HG02588 (cell line): ENCODE results near the gene NOVA1.
"Not testable (repeated sequence)": the region's sequence is repeated elsewhere in the genome, so short reads cannot be mapped to it uniquely, and the experiment has no call there.

Experiments used
- ATAC-seq: cut with Tn5 transposase; IDR thresholded peaks from one replicate; pipeline ENCODE4 v1.9.1; 2021; ENCODE audit warnings: mild to moderate bottlenecking, moderate library complexity; ENCODE audit not compliant: unreplicated experiment

Gene NOVA1, protein sequence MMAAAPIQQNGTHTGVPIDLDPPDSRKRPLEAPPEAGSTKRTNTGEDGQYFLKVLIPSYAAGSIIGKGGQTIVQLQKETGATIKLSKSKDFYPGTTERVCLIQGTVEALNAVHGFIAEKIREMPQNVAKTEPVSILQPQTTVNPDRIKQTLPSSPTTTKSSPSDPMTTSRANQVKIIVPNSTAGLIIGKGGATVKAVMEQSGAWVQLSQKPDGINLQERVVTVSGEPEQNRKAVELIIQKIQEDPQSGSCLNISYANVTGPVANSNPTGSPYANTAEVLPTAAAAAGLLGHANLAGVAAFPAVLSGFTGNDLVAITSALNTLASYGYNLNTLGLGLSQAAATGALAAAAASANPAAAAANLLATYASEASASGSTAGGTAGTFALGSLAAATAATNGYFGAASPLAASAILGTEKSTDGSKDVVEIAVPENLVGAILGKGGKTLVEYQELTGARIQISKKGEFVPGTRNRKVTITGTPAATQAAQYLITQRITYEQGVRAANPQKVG

DNA sequence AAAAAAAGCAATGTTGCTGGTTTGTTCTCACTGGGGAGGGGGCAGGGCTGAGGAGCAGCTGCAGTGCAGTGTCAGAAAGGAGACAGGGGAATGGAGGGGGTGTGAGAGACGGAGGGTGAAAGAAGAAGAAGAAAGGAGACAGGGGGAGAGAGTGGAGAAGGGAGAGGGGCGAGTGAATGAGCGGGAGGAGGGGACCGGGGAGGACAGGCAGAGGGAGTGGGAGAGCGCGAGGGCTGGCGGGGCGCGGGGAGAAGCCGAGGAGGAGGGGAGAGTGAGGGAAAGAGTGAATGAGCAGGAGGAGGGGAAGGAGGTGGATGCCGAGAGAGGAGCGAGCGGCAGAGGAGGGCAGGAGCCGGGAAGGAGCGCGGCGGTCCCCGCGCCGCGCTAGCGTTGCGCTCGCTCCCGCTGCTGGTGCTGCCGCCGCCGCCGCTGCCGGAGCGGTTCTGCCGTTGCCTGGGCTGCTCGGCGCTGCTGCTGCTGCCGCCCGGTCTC is at the start of gene NOVA1:
Gene NOVA1, minus strand, starts transcription at position 445 of the 492 bp plus-strand sequence. CDS start 597 bp downstream, outside the sequence.
- ATAC-seq = no peak

DNA sequence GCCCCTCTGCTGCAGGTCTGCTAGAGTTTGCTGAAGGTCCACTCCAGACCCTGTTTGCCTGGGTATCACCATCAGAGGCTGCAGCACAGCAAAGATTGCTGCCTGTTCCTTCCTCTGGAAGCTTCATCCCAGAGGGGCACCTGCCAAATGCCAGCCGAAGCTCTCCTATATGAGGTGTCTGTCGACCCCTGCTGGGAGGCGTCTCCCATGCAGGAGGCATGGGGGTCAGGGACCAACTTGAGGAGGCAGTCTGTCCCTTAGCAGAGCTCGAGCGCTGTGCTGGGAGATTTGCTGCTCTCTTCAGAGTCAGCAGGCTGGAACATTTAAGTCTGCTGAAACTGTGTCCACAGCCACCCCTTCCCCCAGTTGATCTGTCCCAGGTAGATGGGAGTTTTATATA is 47.2 kb upstream of the NOVA1 start:
- ATAC-seq = not testable (repeated sequence)

DNA sequence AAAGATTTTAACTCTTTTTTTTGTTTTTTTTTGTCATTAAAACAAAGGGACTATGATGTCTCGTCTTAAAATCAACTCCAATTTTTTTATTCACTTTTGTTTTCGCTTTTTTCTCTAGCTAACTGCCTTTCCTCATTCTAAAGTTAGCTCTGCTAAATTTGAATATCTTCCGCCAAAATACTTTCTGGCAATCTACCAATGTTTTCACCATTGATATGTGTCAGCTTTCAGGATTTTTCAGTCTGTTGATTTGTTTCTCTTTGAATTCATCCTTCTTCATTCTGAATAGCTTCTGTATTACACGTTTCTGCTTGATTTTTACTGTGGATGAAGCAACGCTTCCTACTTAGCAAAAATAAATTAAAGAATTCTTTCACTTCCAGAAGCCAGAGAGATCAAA is 38.7 kb upstream of the NOVA1 start:
- no peak for ATAC-seq

DNA sequence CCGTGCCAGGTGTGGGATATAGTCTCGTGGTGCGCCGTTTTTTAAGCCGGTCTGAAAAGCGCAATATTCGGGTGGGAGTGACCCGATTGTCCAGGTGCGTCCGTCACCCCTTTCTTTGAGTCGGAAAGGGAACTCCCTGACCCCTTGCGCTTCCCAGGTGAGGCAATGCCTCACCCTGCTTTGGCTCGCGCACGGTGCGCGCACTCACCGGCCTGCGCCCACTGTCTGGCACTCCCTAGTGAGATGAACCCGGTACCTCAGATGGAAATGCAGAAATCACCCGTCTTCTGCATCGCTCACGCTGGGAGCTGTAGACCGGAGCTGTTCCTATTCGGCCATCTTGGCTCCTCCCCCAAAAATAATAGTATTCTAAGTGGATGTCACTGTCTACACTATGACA is 37.1 kb upstream of the NOVA1 start:
- not testable (repeated sequence) for ATAC-seq

DNA sequence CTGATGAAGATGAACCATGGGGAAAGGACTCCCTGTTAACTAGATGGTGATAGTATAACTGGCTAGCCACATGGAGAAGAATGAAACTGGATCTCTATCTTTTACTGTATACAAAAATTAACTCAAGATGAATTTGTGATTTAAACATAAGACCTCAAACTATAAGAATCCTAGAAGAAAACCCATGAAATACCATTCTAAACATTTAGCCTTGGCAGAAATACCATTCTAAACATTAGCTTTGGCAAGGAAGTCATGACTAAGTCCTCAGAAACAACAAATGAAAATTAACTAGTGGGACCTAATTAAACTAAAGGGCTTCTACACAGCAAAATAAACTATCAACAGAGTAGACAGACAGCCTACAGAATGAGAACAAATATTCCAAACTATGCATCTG is 28.4 kb upstream of the NOVA1 start:
- ATAC-seq = no peak

DNA sequence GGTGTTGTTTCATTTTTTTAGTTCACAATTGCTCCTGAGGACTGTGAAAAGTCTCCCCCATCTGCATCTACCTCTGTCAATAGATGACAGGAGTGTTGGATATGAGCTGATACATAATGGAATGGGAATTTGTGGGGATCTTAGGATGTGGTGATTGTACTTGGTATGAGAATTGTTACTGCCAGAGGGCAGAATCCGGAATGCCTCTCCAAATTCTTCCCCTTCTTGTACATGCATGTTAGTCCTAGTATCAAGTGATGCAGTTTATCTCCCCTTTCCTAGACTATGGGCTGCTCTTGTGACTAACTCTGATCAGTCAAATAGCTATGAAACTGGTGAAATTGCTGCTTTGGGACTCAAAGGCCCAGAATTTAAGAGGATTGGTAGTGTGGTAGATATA is 24.8 kb upstream of the NOVA1 start:
- no peak for ATAC-seq

DNA sequence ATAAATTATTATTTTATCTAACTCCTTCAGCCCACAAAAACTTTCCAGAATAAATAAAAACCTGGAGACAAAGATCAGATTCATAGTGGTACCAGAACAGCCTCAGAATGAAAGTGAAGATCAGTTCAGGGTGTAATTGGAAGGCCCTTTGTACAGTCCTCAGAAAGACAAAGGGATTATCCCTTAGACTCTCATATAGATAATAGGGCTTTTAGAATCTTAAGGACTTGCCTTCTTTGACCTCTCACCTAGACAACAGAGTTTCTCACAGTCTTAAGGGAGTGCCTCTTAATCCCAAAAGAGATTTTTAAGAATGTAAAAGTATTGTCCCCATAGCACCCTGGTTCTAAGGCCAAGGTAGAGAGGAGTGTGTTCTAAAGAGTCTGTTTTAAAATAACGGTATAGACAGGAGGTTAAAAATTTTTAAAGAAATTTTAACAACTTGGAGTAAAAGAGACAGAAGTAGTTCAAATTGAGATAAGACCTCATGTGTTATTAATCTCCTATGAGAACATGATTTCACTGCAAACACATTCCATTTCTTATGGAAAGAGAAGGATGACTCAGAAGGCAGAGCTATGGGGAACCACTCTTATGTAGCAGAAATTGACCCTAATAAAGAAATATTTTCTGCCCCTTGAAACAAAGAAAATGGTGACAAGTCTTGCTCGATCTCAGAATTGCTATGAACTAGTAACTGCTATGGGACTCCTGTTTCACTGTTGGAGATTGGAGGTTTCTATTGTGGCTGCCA is 24.2 kb upstream of the NOVA1 start:
- no peak for ATAC-seq

DNA sequence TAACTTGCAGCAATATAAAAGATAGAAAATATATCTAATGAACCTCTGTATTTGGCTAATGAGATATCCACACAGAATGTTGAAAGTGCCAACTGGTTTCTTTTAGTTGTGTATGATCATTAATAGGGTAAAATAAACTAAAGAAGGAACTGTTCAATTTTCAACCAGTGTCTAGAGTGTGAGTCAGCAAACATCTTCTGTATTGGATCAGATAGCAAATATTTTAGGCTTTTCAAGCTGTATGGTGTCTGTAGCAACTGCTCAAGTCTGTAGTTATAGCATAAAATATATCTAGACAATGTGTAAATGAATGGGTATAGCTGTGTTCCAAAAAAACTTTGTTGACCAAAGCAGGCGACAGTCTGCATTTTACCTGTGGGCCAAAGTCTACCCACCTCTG is 23.5 kb upstream of the NOVA1 start:
- no peak for ATAC-seq

DNA sequence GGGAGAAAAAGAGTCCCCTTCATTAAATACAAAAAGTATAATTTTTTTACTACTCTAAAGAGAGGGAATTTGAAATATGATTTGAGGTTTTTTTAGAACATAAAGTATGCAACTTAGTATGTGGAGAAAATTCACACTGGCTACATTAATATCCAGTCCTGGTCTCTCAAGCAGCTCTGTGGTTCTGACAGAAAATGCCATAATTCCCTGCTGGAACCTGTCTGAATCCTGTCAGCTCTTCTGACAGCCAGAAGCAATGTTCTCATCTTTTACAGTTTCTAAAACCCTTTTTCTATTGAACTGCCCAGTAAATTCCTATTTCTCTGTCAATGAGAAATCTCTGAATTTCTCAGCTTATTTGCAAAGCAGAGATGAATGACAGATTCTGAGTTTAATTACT is 13.4 kb upstream of the NOVA1 start:
- no peak for ATAC-seq

DNA sequence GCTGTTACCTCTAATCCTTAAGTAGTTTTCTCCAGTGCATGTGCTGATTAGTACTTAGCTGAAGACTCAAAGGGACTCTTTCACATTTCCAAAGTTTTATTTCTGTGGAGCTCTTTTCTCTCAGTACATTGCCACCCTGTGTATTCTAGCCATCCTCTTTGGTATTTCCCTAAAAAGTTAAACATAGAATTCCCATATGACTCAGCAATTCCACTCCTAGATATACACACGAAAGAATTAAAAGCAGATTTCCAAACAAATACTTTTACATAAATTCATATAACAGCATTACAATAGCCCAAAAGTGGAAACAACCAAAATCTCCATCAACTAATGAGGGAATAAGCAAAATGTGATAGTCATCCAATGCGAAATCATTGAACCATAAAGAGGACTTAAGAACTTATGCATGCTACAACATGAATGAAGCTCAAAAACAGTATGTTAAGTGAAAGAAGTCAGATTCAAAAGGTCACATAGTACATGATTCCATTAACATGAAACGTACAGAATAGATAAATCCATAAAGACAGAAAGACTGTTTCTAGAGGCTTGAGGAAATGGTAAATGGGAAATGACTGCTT is 9.0 kb upstream of the NOVA1 start:
- ATAC-seq = no peak

DNA sequence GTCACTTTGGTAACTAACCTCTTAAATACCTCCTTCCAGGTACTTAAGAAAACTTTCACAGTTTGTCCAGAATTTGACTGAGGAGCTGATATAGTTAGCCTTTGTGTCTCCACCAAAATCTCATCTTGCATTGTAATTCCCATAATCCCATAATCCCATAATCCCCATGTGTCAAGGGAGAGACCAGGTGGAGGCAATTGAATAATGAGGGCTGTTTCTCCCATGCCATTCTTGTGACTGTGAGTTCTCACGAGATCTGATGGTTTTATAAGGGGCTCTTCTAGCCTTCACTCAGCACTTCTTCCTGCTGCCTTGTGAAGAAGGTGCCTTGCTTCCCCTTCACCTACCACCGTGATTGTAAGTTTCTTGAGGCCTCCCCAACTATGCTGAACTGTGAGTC is 7.8 kb upstream of the NOVA1 start:
- ATAC-seq = no peak

DNA sequence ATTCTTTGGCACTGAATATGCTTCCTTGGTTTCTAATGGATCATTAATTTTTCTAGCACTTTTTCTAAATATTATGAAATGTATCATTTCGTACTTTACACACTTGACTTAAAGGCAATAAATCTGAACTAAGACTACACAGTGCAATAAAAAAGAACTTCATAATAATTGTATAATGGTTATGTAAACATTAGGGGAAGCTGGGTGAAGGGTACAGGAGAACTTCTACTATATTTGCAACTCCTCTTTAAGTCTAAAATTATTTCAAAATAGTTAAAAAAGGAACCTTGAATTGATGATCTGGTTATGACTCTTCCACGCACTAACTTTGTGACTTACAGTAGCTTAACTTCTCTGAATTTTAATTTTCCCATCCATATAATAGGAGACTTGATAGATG is 5.1 kb upstream of the NOVA1 start:
- no peak for ATAC-seq

DNA sequence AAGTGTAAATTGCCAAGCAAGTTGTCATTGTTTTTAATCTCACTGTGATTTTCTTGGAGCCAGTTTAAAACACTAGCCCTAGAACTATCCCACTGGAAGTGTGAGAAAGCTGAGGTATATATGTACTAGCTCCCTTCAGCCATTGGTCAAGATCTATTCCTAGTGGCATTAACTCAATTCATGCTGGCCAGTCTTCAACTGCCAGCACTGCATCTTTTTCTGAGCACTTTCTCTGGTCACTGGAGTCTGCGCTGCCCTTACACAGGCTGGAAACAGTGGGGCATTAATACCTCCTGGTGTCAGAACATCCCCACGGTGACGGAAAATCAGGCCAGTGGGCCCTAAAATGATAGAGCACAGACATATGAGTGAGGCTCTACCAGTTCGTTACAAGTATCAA is 4.0 kb upstream of the NOVA1 start:
- ATAC-seq = no peak

DNA sequence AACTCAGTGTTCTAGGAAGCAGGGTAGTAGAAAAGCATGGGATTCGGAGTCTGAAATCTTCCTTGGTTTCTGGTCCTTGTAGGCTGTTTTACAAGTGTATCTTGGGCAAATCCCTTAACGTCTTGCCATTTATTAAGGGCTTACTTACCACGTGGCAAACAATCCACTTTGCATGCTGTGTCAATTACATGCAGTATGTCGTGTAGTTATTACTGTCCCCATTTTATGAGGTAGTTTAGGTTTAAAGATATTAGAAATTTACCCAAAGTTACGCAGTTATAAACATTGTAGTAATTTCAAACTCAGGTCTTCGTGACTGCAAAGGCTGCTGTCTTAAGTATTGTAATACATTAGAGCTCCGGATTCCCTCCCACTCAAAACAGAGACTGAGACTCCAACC is 1.5 kb upstream of the NOVA1 start:
- ATAC-seq = no peak

DNA sequence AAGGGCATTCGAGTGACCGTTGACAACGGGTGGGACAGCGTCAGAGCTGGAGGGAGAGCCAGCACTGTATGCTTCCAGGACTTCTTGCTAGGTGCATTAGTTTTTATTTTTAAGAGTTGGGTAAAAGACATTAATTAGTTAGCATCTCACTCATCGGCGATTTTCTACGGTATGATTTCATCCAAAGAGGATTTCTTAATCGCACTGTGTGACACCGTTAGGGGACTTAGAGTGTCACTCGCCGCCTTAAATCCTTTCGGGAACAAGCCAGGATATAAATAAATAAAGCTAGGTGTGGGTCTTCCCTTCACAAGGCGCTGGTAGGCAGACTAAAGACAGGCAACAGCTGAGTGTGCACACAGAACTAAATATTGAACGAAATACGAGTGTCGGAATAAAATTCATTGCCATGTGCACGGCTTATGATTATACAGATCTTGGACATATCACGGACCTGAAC is 869 bp upstream of the NOVA1 start:
- no peak for ATAC-seq

DNA sequence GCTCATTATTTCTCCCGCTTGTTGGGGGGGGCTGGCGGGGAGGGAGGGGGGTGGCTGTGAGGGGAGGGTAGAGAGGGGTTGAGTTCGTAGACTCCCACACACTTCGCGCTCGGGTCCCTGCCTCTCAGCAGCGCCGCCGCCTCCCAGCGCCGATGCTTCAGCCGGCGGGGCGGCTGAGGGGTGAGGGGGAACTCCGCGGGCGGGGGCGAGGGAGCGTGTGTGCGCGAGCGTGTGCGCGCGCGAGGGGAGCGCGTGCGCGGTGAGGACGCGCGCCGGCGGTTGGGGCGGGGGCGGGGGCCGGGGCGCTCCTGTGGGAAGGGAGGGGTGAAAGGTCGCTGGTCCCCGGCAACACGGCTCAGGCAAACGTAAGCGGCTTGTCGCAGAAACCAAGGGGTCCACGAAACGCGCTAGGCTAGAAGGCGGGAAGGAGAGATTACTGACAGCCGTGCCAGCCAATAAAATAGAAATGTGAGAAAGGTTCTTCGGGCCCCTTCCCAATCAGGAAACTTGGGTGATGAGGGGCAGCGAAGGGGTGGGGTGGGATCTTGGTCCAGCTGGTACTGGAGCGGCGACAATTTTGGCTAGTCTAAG is 343 bp upstream of the NOVA1 start:
- no peak for ATAC-seq

DNA sequence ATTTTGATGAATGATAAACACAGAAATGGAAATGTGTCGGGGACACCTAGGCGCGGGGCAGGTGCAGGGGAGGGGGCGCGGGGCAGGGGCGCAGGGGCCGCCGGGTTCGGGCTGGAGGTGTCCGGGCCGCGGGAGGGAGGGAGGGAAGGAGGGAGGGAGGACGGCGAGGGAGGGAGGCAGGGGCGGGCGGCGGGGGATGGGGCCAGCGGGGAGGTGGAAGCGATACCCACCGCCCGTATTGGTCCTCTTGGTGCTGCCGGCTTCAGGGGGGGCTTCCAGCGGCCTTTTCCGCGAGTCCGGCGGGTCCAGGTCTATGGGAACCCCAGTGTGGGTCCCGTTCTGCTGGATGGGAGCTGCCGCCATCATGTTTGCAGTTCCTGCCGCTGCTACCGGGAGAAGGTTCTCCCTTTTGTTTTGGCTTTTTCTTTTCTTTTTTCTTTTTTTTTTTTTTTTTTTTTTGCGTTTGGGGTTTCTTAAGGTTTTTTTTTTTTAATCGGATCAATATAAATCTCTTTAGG is 703 bp downstream of the NOVA1 start:
- ATAC-seq = no peak

DNA sequence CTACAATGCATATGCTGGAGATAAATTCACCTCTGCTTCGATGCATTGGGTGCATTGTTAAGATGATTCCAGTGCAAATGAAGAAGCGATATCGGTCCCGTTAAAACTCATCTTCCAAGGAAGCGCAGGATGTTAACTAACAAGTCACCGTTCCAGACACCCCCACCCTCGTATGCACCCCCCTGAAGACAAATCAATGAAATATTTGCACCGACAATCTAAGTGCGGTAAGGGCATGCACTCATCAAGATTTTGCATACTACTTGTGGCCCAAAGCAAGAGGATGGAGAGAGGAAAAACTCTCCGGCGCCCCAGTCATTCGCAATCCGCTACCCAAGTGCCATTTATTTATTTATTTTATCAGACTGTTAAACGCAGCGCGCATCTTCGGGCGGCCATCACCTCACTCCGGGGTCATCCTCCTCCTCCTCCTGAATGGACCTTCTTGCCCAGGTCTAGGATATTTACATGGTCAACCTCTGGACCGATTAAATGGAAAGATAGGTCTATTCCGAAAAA is 1.2 kb downstream of the NOVA1 start:
- ATAC-seq = no peak

DNA sequence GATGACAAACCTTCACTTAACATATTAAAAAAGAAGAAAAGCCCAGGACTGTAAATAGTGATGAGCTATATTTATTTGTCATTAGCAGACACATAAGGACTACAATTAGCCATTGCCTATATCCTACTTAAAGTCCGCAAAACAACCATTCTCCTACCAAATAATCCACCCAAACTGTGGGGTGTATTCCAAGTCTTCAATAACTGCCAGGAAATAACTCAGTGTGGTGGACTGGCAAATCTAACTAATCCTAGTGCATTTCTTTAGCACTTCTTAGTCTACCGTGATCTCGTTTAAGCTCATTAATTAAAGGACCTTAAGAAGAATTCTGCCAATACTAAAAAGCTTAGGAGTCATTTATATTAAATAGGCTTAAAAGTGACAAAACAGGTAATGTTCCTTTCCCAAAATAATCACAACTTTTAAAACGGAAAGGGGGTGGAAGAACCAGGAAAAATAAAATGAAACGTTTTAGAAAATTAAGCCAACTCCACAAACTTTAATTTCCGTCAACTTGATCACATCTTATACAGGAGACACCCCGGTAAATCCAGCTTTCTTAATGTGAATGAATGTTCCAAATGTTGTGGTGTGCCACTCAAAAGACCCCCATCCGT is 1.8 kb downstream of the NOVA1 start:
- ATAC-seq = no peak
